ENCODE measurements around the gene GRM5.

DNA sequence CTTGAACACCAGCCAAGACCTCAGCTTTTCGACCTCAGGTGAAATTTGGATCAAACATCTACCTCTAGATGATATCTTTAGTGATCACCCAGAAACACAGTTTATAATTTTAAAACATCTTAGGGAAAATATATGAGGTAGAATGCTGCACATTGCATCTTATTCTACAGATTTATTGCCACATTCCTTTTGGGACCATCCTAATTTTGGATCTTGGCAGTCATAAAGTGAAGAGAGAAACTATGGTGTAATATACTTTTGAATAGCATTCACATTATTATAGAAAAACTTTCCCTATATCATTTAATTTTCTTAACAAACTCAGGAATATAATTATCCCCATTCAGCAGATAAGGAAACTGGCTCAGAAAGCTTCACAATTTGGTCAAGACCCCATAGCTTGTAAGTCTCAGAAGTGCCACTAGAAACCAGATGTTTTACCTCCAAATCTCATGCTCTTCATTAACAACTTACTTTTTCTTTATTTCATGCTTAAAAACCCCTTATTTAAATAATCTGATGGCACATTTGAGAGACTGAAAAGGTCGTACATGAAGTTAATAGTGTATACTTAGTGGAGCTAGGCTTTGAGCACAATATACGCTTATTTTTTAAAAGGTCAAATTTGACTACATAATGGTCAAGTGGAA lies 529.0 kb downstream of the GRM5 start:
- TF ChIP-seq POLR2A (IDR thresholded peaks at IDR 0.05): no peak
- TF ChIP-seq, protein P1, sequence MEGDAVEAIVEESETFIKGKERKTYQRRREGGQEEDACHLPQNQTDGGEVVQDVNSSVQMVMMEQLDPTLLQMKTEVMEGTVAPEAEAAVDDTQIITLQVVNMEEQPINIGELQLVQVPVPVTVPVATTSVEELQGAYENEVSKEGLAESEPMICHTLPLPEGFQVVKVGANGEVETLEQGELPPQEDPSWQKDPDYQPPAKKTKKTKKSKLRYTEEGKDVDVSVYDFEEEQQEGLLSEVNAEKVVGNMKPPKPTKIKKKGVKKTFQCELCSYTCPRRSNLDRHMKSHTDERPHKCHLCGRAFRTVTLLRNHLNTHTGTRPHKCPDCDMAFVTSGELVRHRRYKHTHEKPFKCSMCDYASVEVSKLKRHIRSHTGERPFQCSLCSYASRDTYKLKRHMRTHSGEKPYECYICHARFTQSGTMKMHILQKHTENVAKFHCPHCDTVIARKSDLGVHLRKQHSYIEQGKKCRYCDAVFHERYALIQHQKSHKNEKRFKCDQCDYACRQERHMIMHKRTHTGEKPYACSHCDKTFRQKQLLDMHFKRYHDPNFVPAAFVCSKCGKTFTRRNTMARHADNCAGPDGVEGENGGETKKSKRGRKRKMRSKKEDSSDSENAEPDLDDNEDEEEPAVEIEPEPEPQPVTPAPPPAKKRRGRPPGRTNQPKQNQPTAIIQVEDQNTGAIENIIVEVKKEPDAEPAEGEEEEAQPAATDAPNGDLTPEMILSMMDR (IDR thresholded peaks at IDR 0.05): no peak
